GM18526 (cell line): ENCODE data around the gene CEP95.

ENCODE experiments used
- POLR2A ChIP-seq: IDR thresholded peaks from 3 replicates; pipeline ENCODE4 v1.6.1; 2011; ENCODE audit not compliant: insufficient read length; ENCODE audit errors: extremely low read depth

CEP95 gene

GRCh38 chr17:64503821-64504768 lies 2.7 kb upstream of the CEP95 start:
- TF ChIP-seq POLR2A, result no peak

GRCh38 chr17:64504769-64505339 lies 1.9 kb upstream of the CEP95 start:
- no peak for TF ChIP-seq POLR2A

GRCh38 chr17:64505340-64506200 lies 1.2 kb upstream of the CEP95 start:
- peak; percentile 51 for TF ChIP-seq POLR2A

- TF ChIP-seq POLR2A, result peak; percentile 99
Observed at GRCh38 chr17:64506201-64506575, 589 bp upstream of the CEP95 start, which contains the start of gene DDX5. Gene DDX5 (minus strand): TSS chr17:64506289. CDS start chr17:64506119, 170 bp downstream.

GRCh38 chr17:64507413-64507782 lies 621 bp downstream of the CEP95 start:
- no peak for TF ChIP-seq POLR2A

GRCh38 chr17:64508683-64509082 lies 1.9 kb downstream of the CEP95 start:
- no peak for TF ChIP-seq POLR2A

GRCh38 chr17:64509179-64509578 lies 2.4 kb downstream of the CEP95 start:
- no peak for TF ChIP-seq POLR2A

GRCh38 chr17:64515419-64515818 lies 8.6 kb downstream of the CEP95 start:
- no peak for TF ChIP-seq POLR2A

GRCh38 chr17:64515829-64516228 lies 9.1 kb downstream of the CEP95 start:
- no peak for TF ChIP-seq POLR2A

GRCh38 chr17:64519601-64520000 lies 12.8 kb downstream of the CEP95 start:
- no peak for TF ChIP-seq POLR2A

GRCh38 chr17:64520359-64520758 lies 13.6 kb downstream of the CEP95 start:
- TF ChIP-seq POLR2A, result no peak

GRCh38 chr17:64527914-64528313 lies 21.1 kb downstream of the CEP95 start:
- TF ChIP-seq POLR2A, result no peak

GRCh38 chr17:64529221-64529620 lies 22.4 kb downstream of the CEP95 start:
- no peak for TF ChIP-seq POLR2A

- TF ChIP-seq POLR2A, result no peak
Observed at GRCh38 chr17:64531955-64532371, 25.2 kb downstream of the CEP95 start.

GRCh38 chr17:64532409-64532808 lies 25.6 kb downstream of the CEP95 start:
- TF ChIP-seq POLR2A, result no peak
